Activated T-helper 1 cell treated with anti-CD3 and anti-CD28 coated beads, Interleukin-2, amount 50 U/mL, for 16 hours (primary cell): Measurements from ENCODE around the gene IL15RA.
"Not testable (repeated sequence)": the region's sequence is repeated elsewhere in the genome, so short reads cannot be mapped to it uniquely, and the experiment has no call there.

Source experiments
- DNase-seq, 2 donors: peaks; one replicate each; pipeline ENCODE4 v3.0.0-alpha.2; 2020; ENCODE audit warnings: low read depth in 1 of 2, low spot score in 1 of 2

The IL15RA gene

DNA sequence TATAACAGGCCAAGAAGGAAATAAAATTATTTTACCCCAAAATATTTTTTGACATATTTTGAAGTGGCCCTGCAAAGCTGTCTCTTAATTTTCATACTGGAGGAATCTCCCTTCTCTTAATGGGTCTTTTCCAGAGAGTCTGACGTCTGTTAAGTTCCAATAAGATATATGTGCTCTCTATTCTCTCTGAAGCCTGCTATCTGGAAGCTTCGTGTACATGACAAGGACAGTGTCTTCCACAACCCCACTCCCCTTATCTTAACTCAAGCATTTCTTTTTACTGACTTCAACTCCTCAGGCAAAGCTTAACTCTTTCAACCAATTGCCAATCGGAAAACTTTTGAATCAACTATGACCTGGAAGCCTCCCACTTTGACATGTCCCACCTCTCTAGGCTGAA lies 29.2 kb upstream of the IL15RA start:
- no peak for DNase-seq

DNA sequence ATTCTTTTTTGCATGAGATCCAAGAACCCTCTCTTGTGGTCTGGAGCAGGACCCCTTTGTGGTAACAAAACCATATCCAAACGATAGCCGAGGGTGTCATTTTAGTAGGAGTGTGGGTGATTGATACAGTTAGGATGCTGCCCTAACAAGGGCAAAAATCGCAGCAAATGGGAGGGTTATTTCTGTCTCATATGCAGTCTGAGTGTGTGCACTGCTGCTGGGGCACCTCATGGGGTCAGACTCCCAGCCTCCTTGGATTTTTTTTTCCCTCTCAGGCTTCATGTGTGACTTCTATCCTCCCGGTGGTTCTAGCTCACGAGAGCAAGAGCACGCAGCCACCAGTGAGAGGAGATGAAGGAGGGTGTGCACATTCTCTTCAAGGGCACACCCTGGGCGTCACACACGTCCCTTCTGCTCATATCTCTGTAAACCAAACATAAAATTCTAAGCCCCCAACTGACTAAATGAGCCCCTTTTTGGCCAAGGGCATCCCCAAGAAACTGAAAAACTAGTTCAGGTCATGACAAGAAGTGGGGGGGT lies 28.6 kb upstream of the IL15RA start:
- DNase-seq: no peak

DNA sequence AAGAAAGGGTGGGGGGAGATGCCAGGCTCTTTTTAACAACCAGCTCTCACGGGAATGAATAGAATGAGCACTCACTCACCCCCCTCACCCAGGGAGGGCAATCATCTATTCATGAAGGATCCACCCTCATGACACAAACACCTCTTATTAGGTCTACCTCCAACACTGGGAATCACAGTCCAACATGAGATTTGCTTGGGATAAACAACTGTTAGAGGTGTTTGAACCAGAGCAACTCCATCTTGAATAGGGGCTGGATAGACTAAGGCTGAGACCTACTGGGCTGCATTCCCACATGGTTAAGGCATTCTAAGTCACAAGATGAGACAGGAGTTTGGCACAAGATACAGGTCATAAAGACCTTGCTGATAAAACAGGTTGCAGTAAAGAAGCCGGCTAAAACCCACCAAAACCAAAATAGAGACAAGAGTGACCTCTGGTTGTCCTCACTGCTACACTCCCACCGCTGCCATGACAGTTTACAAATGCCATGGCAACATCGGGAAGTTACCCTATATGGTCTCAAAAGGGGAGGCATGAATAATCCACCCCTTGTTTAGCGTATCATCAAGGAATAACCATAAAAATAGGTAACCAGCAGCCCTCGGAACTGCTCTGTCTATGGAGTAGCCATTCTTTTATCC lies 27.9 kb upstream of the IL15RA start:
- DNase-seq: not testable (repeated sequence)

DNA sequence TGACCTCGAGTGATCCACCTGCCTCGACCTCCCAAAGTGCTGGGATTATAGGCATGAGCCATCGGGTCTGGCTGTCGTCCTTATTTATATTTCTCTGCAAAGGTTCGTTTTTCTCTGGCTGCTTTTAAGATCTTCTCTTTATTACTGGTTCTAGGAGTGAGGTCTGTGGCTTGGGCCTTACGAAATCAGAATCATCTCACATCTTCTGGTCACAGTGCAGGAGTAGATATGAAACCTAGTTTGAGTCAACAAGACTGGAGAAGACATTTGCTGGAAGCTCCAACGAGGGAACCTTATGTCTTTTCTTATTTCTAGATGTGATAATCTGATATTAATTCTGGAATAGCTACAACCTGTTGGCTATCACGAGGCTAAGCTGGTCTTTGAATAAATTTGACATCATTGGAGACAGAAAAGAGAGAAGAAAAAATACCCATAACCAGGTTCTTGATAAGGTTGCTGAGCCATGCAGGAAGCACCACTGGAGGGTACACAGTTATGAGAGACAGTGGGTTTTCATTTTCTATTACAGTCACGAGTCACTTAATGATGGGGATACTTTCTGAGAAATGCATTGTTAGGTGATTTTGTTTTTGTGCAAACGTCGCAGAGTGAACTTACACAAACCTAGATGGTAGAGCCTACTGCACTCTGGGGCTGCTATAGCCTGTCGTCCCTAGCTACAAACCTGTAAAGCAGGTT lies 25.6 kb upstream of the IL15RA start:
- DNase-seq: no peak

GRCh38 chr10:5999440-6000165 lies 22.3 kb upstream of the IL15RA start:
- DNase-seq: no peak

- no peak for DNase-seq
Observed at GRCh38 chr10:5996696-5997095, 19.4 kb upstream of the IL15RA start.

GRCh38 chr10:5992398-5992797 lies 15.1 kb upstream of the IL15RA start:
- DNase-seq: no peak

DNA sequence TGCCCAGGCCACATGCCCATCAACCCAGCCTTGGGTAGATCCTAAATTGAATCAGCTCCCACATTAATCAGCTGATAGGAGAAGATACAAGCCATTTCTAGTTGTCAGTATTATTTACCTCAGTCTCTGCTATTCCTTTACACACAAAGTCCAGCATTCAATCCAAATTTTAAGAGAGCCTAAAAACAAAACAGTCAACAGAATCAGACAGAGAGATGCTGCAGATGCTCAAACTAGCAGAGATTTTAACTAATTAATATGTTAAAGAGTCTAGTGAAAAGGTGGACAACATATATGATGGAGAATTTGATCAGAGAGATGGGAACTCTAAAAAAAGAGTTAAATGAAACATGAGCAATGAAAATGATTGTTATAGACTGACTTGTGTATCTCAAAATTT lies 14.4 kb upstream of the IL15RA start:
- DNase-seq: no peak

GRCh38 chr10:5989756-5990155 lies 12.4 kb upstream of the IL15RA start:
- DNase-seq: no peak

DNA sequence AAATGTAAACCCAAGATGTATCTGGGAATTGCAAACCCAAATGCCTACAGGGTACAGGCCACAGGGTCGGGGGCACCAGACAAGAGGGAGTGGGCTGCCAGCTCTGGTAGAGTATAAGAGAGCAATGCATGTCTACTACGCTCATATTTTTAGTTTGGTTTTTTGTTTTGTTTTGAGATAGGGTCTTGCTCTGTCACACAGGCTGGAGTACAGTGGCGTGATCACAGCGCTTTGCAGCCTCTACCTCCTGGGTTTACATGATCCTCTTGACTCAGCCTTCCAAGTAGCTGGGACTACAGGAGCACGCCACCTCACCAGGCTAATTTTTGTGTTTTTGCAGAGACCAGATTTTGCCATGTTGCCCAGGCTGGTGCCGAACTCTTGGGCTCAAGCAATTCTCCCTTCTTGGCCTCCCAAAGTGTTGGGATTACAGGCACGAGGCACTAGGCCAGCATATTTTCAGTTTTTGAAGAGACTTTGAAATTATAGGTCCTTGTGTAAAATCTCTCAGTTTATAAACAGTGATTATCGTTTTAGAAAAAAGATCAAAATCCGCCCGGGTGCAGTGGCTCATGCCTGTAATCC lies 11.1 kb upstream of the IL15RA start:
- DNase-seq: no peak

DNA sequence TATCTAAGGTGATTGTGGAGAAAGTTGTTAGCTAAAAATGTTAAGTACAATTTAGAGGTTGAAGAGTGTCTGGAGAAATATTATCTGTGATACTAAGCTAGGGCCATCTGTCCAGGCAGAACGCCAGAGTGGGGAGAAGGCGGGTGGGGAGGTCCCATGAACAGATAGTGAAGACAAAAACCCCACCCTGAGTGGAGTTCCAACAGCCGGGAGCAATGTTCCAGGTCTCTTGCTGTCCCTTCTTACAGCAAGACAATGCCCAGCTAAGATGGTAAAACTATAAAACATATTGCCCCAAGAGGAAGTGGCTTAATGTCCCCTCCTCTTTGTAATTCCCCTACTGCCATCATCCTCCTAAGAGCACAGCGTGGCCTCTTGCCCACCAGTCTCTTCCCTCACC lies 10.4 kb upstream of the IL15RA start:
- no peak for DNase-seq

DNA sequence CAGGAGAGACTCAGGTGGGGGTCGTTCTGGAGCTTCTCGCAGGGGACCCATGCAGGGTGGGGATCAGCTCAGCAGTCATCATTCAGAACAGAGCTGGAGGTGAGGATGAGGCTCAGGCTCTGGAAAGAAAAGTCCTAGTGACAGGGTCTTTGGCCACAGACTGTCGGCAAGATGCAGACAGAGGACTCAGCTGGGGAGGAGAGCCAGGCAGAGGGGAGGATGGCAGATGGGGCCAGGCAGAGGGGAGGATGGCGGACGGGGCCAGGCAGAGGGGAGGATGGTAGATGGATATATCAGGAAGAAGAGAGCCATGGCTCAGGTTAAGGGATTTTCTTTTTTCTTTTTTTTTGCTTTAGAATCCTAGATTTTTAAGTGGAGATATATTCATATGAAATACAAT lies 7.7 kb upstream of the IL15RA start:
- DNase-seq: no peak

- no peak for DNase-seq
Observed at GRCh38 chr10:5983774-5984173, 6.4 kb upstream of the IL15RA start.

DNA sequence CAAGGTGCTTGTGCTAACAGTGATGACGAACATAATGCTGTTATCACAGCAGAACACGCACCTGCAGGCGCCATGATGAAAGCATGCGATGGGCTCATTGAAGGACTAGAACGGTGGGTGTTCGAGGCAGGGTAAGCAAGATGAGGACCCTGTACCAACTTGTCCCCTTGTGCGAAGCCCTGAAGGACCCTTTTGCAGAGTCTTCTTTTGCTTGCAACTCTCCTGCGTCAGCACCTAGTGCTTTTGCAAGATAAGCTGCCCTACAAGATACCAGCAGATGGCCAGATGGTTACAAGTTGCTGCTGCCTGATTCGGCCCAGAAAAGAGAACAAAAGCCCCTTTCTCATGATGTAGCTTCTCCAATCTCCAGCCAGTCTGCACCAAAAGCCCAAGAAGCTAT lies 4.2 kb upstream of the IL15RA start:
- DNase-seq: no peak

- no peak for DNase-seq
Observed at GRCh38 chr10:5978230-5978489, 817 bp upstream of the IL15RA start.

DNA sequence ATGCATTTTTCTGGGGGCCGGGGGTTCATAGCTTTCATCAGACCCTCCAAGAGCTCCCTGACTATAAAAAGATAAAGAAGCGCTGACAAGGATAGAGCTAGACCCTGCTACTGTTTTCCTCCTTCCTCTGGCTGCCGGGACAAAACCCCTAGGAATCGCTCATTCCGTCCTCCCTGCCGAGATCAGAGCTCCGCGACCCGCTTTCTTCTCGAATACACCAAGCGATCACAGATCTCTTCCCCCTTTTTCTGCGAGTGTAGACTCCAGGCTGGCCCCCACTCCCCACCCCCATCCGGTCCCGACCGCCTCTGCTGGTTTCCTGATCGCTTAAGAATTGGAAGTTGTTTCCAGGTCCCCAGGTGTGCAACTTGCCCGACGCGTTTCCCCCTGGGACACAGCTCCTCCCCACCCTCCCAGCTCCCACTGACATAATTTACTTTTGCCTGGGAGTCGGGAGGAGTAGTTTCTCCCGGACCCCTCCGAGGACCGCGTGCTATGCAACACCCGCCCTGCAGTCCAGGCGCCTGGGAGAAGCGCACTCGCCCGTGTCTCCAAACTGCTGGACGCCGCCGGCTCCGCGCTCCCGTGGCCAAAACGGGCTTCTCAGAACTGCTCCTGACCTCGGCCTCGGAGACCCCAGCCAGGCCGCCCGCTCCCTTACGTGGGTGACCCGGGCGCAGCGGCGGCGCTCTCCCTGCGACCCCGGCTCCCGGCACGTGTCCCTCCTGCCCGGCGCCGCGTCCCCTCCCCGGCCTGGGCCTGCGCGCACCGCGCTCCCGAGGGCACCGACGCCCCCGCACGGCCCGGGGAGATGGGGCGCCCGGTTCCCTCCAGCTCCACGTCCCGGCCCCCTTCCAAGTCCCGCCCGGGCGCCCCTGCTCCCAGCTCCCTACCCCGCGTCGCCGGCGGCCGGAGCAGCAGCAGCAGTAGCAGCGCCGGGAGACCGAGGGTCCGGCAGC lies 552 bp downstream of the IL15RA start:
- peak in 1 of 2 donors; percentile 19 for DNase-seq

DNA sequence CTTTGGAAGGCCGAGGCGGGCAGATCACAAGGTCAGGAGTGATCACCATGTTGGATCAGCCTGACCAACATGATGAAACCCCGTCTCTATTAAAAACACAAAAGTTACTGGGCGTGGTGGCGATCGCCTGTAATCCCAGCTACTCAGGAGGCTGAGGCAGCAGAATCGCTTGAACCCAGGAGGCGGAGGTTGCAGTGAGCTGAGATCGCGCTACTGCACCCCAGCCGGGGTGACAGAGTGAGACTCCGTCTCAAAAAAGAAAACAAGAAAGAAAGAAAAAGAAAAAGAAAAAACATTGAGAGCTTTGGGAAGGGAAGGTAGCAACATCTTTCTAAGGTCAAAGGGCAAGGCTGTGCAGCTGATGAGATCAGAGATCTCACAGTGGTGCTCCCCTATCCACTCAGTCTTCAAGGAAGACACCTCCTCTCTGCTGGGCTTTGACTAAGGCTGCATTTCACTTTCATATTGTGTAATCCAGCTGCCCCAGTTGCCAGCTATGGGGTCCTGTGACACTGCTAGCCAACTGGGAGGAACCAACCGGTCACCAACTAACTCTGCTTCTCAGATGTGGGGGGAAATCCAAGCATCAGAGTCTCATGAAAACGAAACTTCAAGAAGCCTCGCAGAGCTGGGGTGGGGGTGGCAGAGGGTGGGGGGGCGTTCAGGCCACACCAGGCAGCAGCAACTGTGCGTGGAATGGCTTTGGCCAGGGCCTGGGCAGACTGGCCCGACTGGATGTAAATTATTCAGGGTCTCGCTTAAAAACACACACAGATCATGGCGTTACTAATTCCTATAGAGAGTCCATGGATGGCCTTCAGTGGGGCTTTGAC lies 1.5 kb downstream of the IL15RA start:
- peak in 1 of 2 donors; percentile 39 for DNase-seq

- DNase-seq: no peak
Observed at GRCh38 chr10:5973069-5973468, 4.3 kb downstream of the IL15RA start.

- no peak for DNase-seq
Observed at GRCh38 chr10:5971886-5972285, 5.5 kb downstream of the IL15RA start.

DNA sequence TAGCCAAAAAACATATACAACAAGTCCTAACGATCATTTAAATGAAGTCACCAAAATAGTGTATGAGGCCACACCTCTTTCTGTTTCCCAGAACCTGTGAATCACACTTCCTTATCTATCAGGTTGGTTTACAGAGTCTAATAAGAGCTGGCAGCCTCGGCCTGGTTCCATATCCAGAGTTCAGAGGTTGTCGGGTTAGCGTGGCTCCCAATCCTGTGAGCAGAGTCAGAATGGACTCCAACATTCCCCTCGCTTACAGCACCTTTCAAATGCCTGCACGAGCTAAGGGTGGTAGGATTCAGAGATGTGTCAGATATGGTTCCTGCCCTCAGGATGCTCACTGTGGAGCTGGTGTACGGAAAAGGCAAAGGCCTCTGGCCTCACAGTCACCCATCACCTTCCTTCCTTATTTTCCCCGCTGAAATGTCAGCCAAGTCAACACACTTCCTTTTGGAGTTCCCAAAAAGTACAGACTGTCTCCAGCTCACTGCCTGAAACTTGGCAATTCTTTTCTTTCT lies 6.0 kb downstream of the IL15RA start:
- no peak for DNase-seq
